Kidney epithelial cell (primary cell): ENCODE measurements around the gene TEDC1. TPM values are rescaled to one million over a fixed set of nuclear protein-coding genes. Genes with fewer than 3 reads are reported as not detected.

Experiments
- DNase-seq: peaks from one replicate; pipeline ENCODE4 v3.0.0-alpha.2; 2010; ENCODE audit warnings: low read depth
- H3K27me3 ChIP-seq: 2 replicates; pipeline ENCODE4 v1.6.0; 2011; ENCODE audit warnings: low read length; ENCODE audit not compliant: control insufficient read depth, insufficient read depth
- H3K36me3 ChIP-seq: 2 replicates; pipeline ENCODE4 v1.5.1; 2011; ENCODE audit warnings: low read length; ENCODE audit not compliant: control insufficient read depth, insufficient read depth
- H3K4me3 ChIP-seq: 2 replicates; pipeline ENCODE4 v1.5.1; 2011; ENCODE audit warnings: low read depth, mild to moderate bottlenecking, control low read depth, low read length
- CTCF ChIP-seq: IDR thresholded peaks from 2 replicates; pipeline ENCODE4 v1.5.1; 2011; ENCODE audit warnings: mild to moderate bottlenecking, moderate library complexity, low read length, control low read depth, inconsistent platforms; ENCODE audit not compliant: insufficient read depth, poor library complexity, severe bottlenecking
- total RNA-seq: library from RNA; depleted of rRNA; stranded (reverse); fragments of >200 nt; gene quantifications from 2 replicates; pipeline ENCODE4 v1.2.3, GENCODE V29; 2015

TEDC1 gene
- total RNA-seq, 1 donor from 2014 or later, result 7.1 TPM

- peak; percentile 4 for TF ChIP-seq CTCF
- H3K4me3 ChIP-seq, result no peak overlapping the region
- H3K36me3 ChIP-seq, result no peaks in the 10 kb centered on the region
- H3K27me3 ChIP-seq, result peaks cover 14% of the 10 kb centered on the region
- DNase-seq, result peak; percentile 96
Observed at GRCh38 chr14:105481886-105482457, 9.1 kb upstream of the TEDC1 start.

- Histone ChIP-seq H3K36me3 (no peaks in the 10 kb centered on the region), H3K27me3 (peaks cover 20% of the 10 kb centered on the region), H3K4me3 (no peak overlapping the region)
- TF ChIP-seq CTCF, result no peak
- no peak for DNase-seq
Observed at GRCh38 chr14:105482486-105483110, 8.4 kb upstream of the TEDC1 start.

GRCh38 chr14:105483300-105484068, 7.6 kb upstream of the TEDC1 start:
- Histone ChIP-seq H3K36me3 (no peaks in the 10 kb centered on the region), H3K4me3 (no peak overlapping the region), H3K27me3 (peaks cover 26% of the 10 kb centered on the region)
- no peak for DNase-seq
- no peak for TF ChIP-seq CTCF

GRCh38 chr14:105484069-105484996, 6.7 kb upstream of the TEDC1 start:
- TF ChIP-seq CTCF, result no peak
- DNase-seq, result no peak
- H3K27me3 ChIP-seq, result peaks cover 26% of the 10 kb centered on the region

GRCh38 chr14:105484997-105485393, 6.1 kb upstream of the TEDC1 start:
- peaks cover 26% of the 10 kb centered on the region for H3K27me3 ChIP-seq
- DNase-seq, result no peak
- no peak overlapping the region for H3K4me3 ChIP-seq
- TF ChIP-seq CTCF, result no peak
- H3K36me3 ChIP-seq, result no peaks in the 10 kb centered on the region

More at GRCh38 chr14:105484069-105484996, 6.7 kb upstream of the TEDC1 start:
- H3K36me3 ChIP-seq, result no peaks in the 10 kb centered on the region
- H3K4me3 ChIP-seq, result no peak overlapping the region
